PC-9 (cell line): ENCODE results near the gene NEIL1. TPM values are rescaled to one million over a fixed set of nuclear protein-coding genes. Genes with fewer than 3 reads are reported as not detected.

Experiments used
- BruUV-seq: library from RNA; stranded (reverse); fragments of 400-500 nt; replicated peaks from 2 replicates; lab custom pipeline; 2021; lab: Mats Ljungman, UMichigan
- CTCF ChIA-PET: fragments of 300-600 bp; sonication (Branson Sonifier 250); formaldehyde crosslinking; loops from one replicate; lab custom pipeline; 2022; ENCODE audit warnings: antibody characterized with exemption; lab: Charles Lee
- POLR2A ChIA-PET: fragments of 300-600 bp; sonication (Branson Sonifier 250); formaldehyde crosslinking; loops from one replicate; lab custom pipeline; 2022; ENCODE audit warnings: antibody characterized with exemption; ENCODE audit not compliant: unreplicated experiment; lab: Charles Lee
- DNase-seq, 2 experiments: peaks; one replicate each; pipeline versions ENCODE4 v3.0.0 to v3.0.0-alpha.2; 2015 to 2022; ENCODE audit warnings: mixed read lengths in 1 of 2
- H2AFZ ChIP-seq: fragments of 200-600 bp; sonication (generic); 2 replicates; pipeline ENCODE4 v1.8.1; 2017; ENCODE audit warnings: antibody characterized with exemption
- H3F3A ChIP-seq: fragments of 200-600 bp; sonication (generic); 2 replicates; pipeline ENCODE4 v1.8.1; 2017; ENCODE audit warnings: antibody characterized with exemption, mild to moderate bottlenecking, low read depth; ENCODE audit not compliant: insufficient read depth
- H3K27ac ChIP-seq: fragments of 200-600 bp; sonication (generic); 2 replicates; pipeline ENCODE4 v1.6.1; 2016; ENCODE audit warnings: mixed run types
- H3K27me3 ChIP-seq: fragments of 200-600 bp; sonication (generic); 2 replicates; pipeline ENCODE4 v1.6.1; 2016; ENCODE audit warnings: low read depth, mixed run types; ENCODE audit not compliant: insufficient read depth
- H3K36me3 ChIP-seq: fragments of 200-600 bp; sonication (generic); 2 replicates; pipeline ENCODE4 v1.6.1; 2016; ENCODE audit warnings: low read depth, mixed run types
- H3K4me1 ChIP-seq: fragments of 200-600 bp; sonication (generic); replicated peaks from 2 replicates; pipeline ENCODE4 v1.6.1; 2016; ENCODE audit warnings: mixed run types; ENCODE audit not compliant: insufficient read depth
- H3K4me2 ChIP-seq: fragments of 200-600 bp; sonication (generic); 2 replicates; pipeline ENCODE4 v1.6.1; 2017; ENCODE audit warnings: mixed run types
- H3K4me3 ChIP-seq: fragments of 200-600 bp; sonication (generic); 2 replicates; pipeline ENCODE4 v1.6.1; 2016; ENCODE audit warnings: mixed run types
- H3K79me2 ChIP-seq: fragments of 200-600 bp; sonication (generic); 2 replicates; pipeline ENCODE4 v1.6.1; 2017; ENCODE audit warnings: low read depth, mixed run types
- H3K9me2 ChIP-seq: fragments of 200-600 bp; sonication (generic); 2 replicates; pipeline ENCODE4 v1.8.1; 2017; ENCODE audit warnings: mild to moderate bottlenecking; ENCODE audit not compliant: insufficient read depth
- H3K9me3 ChIP-seq: fragments of 200-600 bp; sonication (generic); 2 replicates; pipeline ENCODE4 v1.8.1; 2016; ENCODE audit warnings: low read depth; ENCODE audit not compliant: insufficient read depth
- H4K20me1 ChIP-seq: fragments of 200-600 bp; sonication (generic); 2 replicates; pipeline ENCODE4 v1.8.1; 2017; ENCODE audit not compliant: insufficient read depth
- EZH2 ChIP-seq: fragments of 200-600 bp; sonication (generic); IDR thresholded peaks from 2 replicates; pipeline ENCODE4 v1.8.0; 2017; ENCODE audit warnings: antibody characterized with exemption, low read depth
- intact Hi-C: fragments of 100-400 bp; cut with micrococcal nuclease; formaldehyde crosslinking; loops from one replicate; pipeline ENCODE4 v1.10.0; 2022; ENCODE audit not compliant: unreplicated experiment
- total RNA-seq: library from RNA; stranded (reverse); gene quantifications from 2 replicates; pipeline ENCODE4 v1.2.3, GENCODE V29; 2021
- TF ChIP-seq, protein P1 (sequence below): fragments of 200-600 bp; sonication (generic); conservative IDR thresholded peaks from 2 replicates; pipeline ENCODE4 v1.6.1; 2017; ENCODE audit warnings: mixed run types, antibody characterized with exemption, mild to moderate bottlenecking, moderate library complexity

NEIL1 gene
- total RNA-seq, 1 experiment from 2014 or later, result 21.3 TPM

- no peaks in the 10 kb centered on the region for H3K79me2 ChIP-seq
- H3K9me2 ChIP-seq, result no peaks in the 10 kb centered on the region
- no peaks in the 10 kb centered on the region for H3K4me1 ChIP-seq
- CTCF ChIA-PET, result no interaction called here
- H3K4me3 ChIP-seq, result no peak overlapping the region
- no peaks in the 10 kb centered on the region for H3F3A ChIP-seq
- no peak overlapping the region for H2AFZ ChIP-seq
- no peak for TF ChIP-seq EZH2
- TF ChIP-seq, protein P1, sequence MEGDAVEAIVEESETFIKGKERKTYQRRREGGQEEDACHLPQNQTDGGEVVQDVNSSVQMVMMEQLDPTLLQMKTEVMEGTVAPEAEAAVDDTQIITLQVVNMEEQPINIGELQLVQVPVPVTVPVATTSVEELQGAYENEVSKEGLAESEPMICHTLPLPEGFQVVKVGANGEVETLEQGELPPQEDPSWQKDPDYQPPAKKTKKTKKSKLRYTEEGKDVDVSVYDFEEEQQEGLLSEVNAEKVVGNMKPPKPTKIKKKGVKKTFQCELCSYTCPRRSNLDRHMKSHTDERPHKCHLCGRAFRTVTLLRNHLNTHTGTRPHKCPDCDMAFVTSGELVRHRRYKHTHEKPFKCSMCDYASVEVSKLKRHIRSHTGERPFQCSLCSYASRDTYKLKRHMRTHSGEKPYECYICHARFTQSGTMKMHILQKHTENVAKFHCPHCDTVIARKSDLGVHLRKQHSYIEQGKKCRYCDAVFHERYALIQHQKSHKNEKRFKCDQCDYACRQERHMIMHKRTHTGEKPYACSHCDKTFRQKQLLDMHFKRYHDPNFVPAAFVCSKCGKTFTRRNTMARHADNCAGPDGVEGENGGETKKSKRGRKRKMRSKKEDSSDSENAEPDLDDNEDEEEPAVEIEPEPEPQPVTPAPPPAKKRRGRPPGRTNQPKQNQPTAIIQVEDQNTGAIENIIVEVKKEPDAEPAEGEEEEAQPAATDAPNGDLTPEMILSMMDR, result no peak
- POLR2A ChIA-PET, result no interaction called here
- H4K20me1 ChIP-seq, result no peaks in the 10 kb centered on the region
- intact Hi-C loops, result no loop called here
- no peak for DNase-seq
- no peak overlapping the region for H3K27ac ChIP-seq
- H3K36me3 ChIP-seq, result no peaks in the 10 kb centered on the region
- no peaks in the 10 kb centered on the region for H3K9me3 ChIP-seq
- BruUV-seq, result no TSS peak
- H3K27me3 ChIP-seq, result no peaks in the 10 kb centered on the region
- no peak overlapping the region for H3K4me2 ChIP-seq
Observed at GRCh38 chr15:75360856-75361255, 14.0 kb downstream of the NEIL1 start.

GRCh38 chr15:75361361-75361988, 14.6 kb downstream of the NEIL1 start:
- Histone ChIP-seq H3K4me3 (no peak overlapping the region), H3K4me2 (no peak overlapping the region), H3F3A (no peaks in the 10 kb centered on the region), H3K9me2 (no peaks in the 10 kb centered on the region), H3K36me3 (no peaks in the 10 kb centered on the region), H2AFZ (no peak overlapping the region), H3K27ac (no peak overlapping the region), H3K79me2 (no peaks in the 10 kb centered on the region), H4K20me1 (no peaks in the 10 kb centered on the region), H3K27me3 (no peaks in the 10 kb centered on the region), H3K9me3 (no peaks in the 10 kb centered on the region), H3K4me1 (no peaks in the 10 kb centered on the region)
- CTCF ChIA-PET, result no interaction called here
- POLR2A ChIA-PET, result no interaction called here
- TF ChIP-seq EZH2, result no peak
- TF ChIP-seq, protein P1, result no peak
- DNase-seq, result no peak
- BruUV-seq, result no TSS peak
- intact Hi-C loops, result no loop called here

DNA sequence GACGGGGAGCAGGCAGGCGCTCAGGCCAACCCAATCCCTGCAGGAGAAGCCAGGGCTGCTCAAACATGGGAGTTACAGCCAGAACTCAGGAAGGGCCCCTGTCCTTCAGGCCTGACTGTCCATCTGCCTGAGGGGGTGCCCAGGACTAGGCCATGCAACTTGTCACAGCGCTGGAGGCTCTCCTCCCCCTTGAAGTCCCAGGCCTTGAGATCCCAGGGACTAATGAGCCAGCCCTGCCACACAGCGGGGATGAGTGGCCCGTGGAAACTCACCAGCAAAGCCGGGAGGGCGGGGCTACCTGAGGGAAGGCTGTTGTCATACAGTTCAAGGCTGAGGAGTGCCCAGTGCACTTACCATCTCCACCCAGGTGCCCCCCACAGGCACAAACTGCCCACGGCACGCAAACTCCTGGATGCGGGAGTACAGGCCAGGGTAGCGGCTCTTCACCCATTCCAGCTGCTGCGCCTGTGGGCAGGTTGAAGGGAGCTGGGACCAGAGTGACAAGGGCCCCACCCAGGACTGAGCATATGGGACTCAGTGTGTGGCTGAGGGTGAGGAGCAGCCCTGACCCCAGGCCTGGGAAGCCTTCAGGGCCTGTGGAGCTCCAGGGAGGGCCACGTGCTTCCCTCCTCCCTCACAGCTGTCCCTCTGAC, 15.3 kb downstream of the NEIL1 start:
- Histone ChIP-seq H2AFZ (no peak overlapping the region), H3K4me2 (no peak overlapping the region), H3K79me2 (peaks cover 5% of the 10 kb centered on the region), H3K4me1 (peaks cover 2% of the 10 kb centered on the region; the same call in 1 of the 2 replicates), H3F3A (no peaks in the 10 kb centered on the region), H3K36me3 (no peaks in the 10 kb centered on the region), H3K27ac (no peak overlapping the region), H4K20me1 (peaks cover under 1% of the 10 kb centered on the region; the same call in 1 of the 2 replicates), H3K4me3 (no peak overlapping the region), H3K9me3 (no peaks in the 10 kb centered on the region), H3K27me3 (no peaks in the 10 kb centered on the region), H3K9me2 (no peaks in the 10 kb centered on the region)
- no peak for DNase-seq
- BruUV-seq, result no TSS peak
- ChIA-PET CTCF (no interaction called here), POLR2A (no interaction called here)
- TF ChIP-seq, protein P1, result no peak
- TF ChIP-seq EZH2, result no peak
- intact Hi-C loops, result no loop called here
